CD4-positive, alpha-beta T cell (primary cell): ENCODE data around the gene MAPK11. TPM values are rescaled to one million over a fixed set of nuclear protein-coding genes. Genes with fewer than 3 reads are reported as not detected.

ENCODE experiments used
- ATAC-seq: fragments of 200-7000 bp; cut with Tn5 transposase; one replicate; pipeline ENCODE4 v1.10.0; 2022; ENCODE audit warnings: mild to moderate bottlenecking; ENCODE audit not compliant: poor library complexity
- CTCF ChIA-PET: fragments of 350-600 bp; sonication (Branson Sonifier 250); formaldehyde crosslinking; loops from one replicate; lab custom pipeline; 2021; ENCODE audit warnings: antibody characterized with exemption, inconsistent platforms; lab: Charles Lee
- POLR2A ChIA-PET: fragments of 350-600 bp; sonication (Branson Sonifier 250); formaldehyde crosslinking; loops from one replicate; lab custom pipeline; 2021; ENCODE audit warnings: antibody characterized with exemption, inconsistent platforms; lab: Charles Lee
- DNase-seq, 14 experiments: peaks; one replicate each; pipeline ENCODE4 v3.0.0-alpha.2; 2013 to 2020; ENCODE audit warnings: mixed read lengths in 2 of 14
- H3K27ac ChIP-seq, 2 donors: one replicate each; pipeline versions ENCODE4 v1.5.1 to v1.7.0; 2013; ENCODE audit warnings: low read length in 2 of 2, low read depth in 1 of 2, mild to moderate bottlenecking in 1 of 2
- H3K27me3 ChIP-seq, 2 experiments: 1 replicate in 1 of 2; 2 replicates in 1 of 2; pipeline versions ENCODE4 v1.6.1 to v1.7.0; 2013; ENCODE audit warnings: low read length in 2 of 2, control low read depth in 1 of 2, mild to moderate bottlenecking in 1 of 2, moderate library complexity in 1 of 2; ENCODE audit not compliant: insufficient read depth in 2 of 2, control insufficient read depth in 1 of 2
- H3K36me3 ChIP-seq: one replicate; pipeline ENCODE4 v1.6.1; 2013; ENCODE audit warnings: low read length, control low read depth; ENCODE audit not compliant: insufficient read depth
- H3K4me1 ChIP-seq: one replicate; pipeline ENCODE4 v1.6.1; 2013; ENCODE audit warnings: low read length, control low read depth; ENCODE audit not compliant: insufficient read depth
- H3K4me3 ChIP-seq: one replicate; pipeline ENCODE4 v1.5.1; 2013; ENCODE audit warnings: mild to moderate bottlenecking, low read length, moderate library complexity
- H3K9me3 ChIP-seq, 2 experiments: 1 replicate in 1 of 2; 2 replicates in 1 of 2; pipeline versions ENCODE4 v1.6.1 to v1.7.0; 2013; ENCODE audit warnings: low read length in 2 of 2, mild to moderate bottlenecking in 2 of 2, control low read depth in 1 of 2, moderate library complexity in 1 of 2; ENCODE audit not compliant: control insufficient read depth in 1 of 2, insufficient read depth in 1 of 2
- H3K27ac Mint-ChIP-seq: one replicate; pipeline ENCODE4 v1.8.0; 2020; ENCODE audit warnings: mixed read lengths
- H3K27me3 Mint-ChIP-seq: one replicate; pipeline ENCODE4 v1.8.0; 2021; ENCODE audit warnings: mixed read lengths
- H3K36me3 Mint-ChIP-seq: one replicate; pipeline ENCODE4 v1.8.0; 2021; ENCODE audit warnings: low read depth, mixed read lengths
- H3K4me1 Mint-ChIP-seq: one replicate; pipeline ENCODE4 v1.8.0; 2021; ENCODE audit warnings: low read depth, mixed read lengths
- H3K4me3 Mint-ChIP-seq: one replicate; pipeline ENCODE4 v1.8.0; 2020; ENCODE audit warnings: mild to moderate bottlenecking, mixed read lengths
- H3K9me3 Mint-ChIP-seq: one replicate; pipeline ENCODE4 v1.8.0; 2020; ENCODE audit warnings: mixed read lengths
- intact Hi-C, 2 experiments: fragments of 100-400 bp; cut with DNase I in 1 of 2; cut with micrococcal nuclease in 1 of 2; formaldehyde crosslinking; loops; one replicate each; pipeline versions ENCODE4 v1.15.1 to v1.9.0; 2023 to 2025; cut with DNase I, micrococcal nuclease
- total RNA-seq, 174 experiments: library from RNA in 2 of 174; stranded (reverse) in 2 of 174; gene quantifications; one replicate each; pipeline ENCODE4 v1.2.3 and lab custom pipeline; 2021 to 2026
- TF ChIP-seq, protein P1 (sequence below): fragments of 200-600 bp; IDR thresholded peaks from one replicate; pipeline ENCODE4 v1.8.0; 2022; ENCODE audit warnings: antibody characterized with exemption, mild to moderate bottlenecking

The MAPK11 gene
- total RNA-seq, 2 experiments from 2014 or later, result 4.2 to 4.9 TPM

DNA sequence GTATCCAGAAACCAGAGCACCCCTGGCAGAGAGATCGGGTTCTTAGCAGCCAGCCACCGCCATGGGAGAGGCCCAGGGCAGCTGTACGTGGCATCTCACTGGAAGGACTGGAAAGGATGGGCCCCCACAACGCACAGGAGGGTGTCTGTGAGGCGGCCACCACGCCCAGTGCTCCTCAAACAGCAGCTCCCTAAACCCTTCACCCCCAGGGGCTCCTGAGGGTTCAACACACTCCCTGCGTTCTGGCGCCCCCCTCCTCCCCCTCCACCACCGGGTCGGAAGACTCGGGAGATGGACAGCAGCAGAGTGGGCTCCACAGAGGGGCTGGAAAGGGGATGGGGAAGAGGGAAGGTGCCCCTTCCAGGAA is 9.8 kb downstream of the MAPK11 start:
- Histone ChIP-seq H3K36me3 (no peaks in the 10 kb centered on the region), H3K27me3 (peaks cover 23 to 29% of the 10 kb centered on the region in 2 experiments), H3K4me1 (peaks cover 22% of the 10 kb centered on the region), H3K27ac (no peak overlapping the region), H3K9me3 (peaks cover 0 to 19% of the 10 kb centered on the region in 2 experiments), H3K4me3 (no peak overlapping the region)
- H3K27ac Mint-ChIP-seq, result no peak overlapping the region
- ATAC-seq (no peak), DNase-seq (no peak)
- H3K4me3 Mint-ChIP-seq, result no peak overlapping the region
- H3K27me3 Mint-ChIP-seq, result peaks cover 24% of the 10 kb centered on the region
- H3K4me1 Mint-ChIP-seq, result peaks cover 7% of the 10 kb centered on the region
- H3K36me3 Mint-ChIP-seq, result no peaks in the 10 kb centered on the region
- ChIA-PET CTCF (no interaction called here), POLR2A (interaction anchor here (1.0 kb wide), 1 partner anchor 10 kb away, joined by 3 read pairs; no protein-coding TSS in a partner anchor)
- no peaks in the 10 kb centered on the region for H3K9me3 Mint-ChIP-seq
- TF ChIP-seq, protein P1, sequence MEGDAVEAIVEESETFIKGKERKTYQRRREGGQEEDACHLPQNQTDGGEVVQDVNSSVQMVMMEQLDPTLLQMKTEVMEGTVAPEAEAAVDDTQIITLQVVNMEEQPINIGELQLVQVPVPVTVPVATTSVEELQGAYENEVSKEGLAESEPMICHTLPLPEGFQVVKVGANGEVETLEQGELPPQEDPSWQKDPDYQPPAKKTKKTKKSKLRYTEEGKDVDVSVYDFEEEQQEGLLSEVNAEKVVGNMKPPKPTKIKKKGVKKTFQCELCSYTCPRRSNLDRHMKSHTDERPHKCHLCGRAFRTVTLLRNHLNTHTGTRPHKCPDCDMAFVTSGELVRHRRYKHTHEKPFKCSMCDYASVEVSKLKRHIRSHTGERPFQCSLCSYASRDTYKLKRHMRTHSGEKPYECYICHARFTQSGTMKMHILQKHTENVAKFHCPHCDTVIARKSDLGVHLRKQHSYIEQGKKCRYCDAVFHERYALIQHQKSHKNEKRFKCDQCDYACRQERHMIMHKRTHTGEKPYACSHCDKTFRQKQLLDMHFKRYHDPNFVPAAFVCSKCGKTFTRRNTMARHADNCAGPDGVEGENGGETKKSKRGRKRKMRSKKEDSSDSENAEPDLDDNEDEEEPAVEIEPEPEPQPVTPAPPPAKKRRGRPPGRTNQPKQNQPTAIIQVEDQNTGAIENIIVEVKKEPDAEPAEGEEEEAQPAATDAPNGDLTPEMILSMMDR, result no peak
- intact Hi-C loops, result no loop called here

DNA sequence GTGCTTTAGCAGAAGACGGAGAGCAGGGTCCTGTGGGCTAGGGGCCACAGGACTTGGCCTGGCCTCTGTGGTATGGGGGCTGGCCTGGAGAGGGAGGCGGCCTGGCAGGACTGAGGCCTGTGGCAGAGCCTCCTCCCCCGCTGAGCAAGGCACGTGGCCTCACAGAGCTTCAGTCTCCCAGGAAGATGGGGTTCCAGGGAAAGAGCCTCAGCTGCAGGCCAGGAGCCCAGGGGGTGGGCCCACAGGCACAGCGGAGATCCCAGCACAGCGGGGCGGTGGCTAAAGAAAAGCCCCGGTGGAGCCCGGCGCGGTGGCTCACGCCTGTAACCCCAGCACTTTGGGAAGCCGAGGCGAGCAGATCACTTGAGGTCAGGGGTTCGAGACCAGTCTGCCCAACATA is 10.9 kb downstream of the MAPK11 start:
- H3K36me3 ChIP-seq, result no peaks in the 10 kb centered on the region
- CTCF ChIA-PET, result no interaction called here
- intact Hi-C loops, result no loop called here
- H3K9me3 Mint-ChIP-seq, result no peaks in the 10 kb centered on the region
- DNase-seq (no peak), ATAC-seq (no peak)
- H3K27me3 ChIP-seq, result peaks cover 23 to 29% of the 10 kb centered on the region in 2 experiments
- H3K4me1 ChIP-seq, result peaks cover 22% of the 10 kb centered on the region
- peaks cover 0 to 19% of the 10 kb centered on the region in 2 experiments for H3K9me3 ChIP-seq
- no peak overlapping the region for H3K27ac ChIP-seq
- no peaks in the 10 kb centered on the region for H3K36me3 Mint-ChIP-seq
- no peak overlapping the region for H3K4me3 ChIP-seq
- peaks cover 18% of the 10 kb centered on the region for H3K27me3 Mint-ChIP-seq
- POLR2A ChIA-PET, result no interaction called here
- no peak overlapping the region for H3K4me3 Mint-ChIP-seq
- TF ChIP-seq, protein P1, result no peak
- no peak overlapping the region for H3K27ac Mint-ChIP-seq
- peaks cover 7% of the 10 kb centered on the region for H3K4me1 Mint-ChIP-seq

DNA sequence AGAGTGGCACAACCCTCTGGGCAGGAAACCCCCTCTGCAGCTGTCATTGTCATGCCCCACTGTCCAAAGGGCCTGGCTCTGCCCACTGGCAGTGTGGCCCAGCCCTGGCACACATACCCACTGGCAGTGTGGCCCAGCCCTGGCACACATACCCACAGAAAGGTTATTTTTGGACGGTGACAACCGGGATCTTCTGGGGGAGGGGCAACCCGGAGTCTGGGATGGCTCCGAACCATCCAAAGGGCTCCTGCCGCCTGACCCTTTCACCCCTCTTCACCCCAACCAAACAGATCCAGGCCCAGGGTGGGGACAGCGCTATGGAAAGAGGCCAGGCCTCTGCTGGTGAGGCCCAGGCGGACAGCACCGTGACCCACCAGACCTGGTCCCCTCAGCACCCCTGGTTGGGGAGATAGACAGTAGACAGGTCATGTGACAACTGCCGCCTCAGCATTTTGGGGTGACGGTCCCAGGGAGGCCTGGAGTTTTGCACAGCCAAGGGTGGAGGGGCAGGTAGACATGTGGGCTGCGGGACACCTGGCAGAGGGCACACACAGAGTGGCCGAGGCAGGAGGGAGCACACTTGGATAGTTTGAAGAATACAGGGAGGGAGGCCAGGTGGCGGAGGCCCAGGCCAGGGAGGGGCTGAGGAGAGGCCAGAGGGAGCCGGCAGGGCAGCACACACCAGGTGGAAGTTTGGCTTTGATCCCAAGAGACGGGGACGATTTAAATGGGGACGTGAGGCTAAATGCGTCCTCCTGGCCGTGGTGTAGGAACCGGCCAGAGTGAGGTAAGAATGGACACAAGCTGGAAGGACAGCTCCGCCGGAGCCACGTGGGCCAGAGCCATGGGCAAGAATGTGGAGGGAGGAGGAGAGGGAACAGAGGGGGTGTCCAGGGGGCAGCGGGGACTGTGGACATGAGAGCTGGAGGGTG is 11.6 kb downstream of the MAPK11 start:
- peaks cover 22 to 28% of the 10 kb centered on the region in 2 experiments for H3K27me3 ChIP-seq
- H3K4me1 ChIP-seq, result peaks cover 22% of the 10 kb centered on the region
- H3K27me3 Mint-ChIP-seq, result peaks cover 18% of the 10 kb centered on the region
- CTCF ChIA-PET, result no interaction called here
- no peak overlapping the region for H3K27ac ChIP-seq
- intact Hi-C loops, result no loop called here
- TF ChIP-seq, protein P1, result no peak
- no peak overlapping the region for H3K4me3 Mint-ChIP-seq
- peaks cover 0 to 19% of the 10 kb centered on the region in 2 experiments for H3K9me3 ChIP-seq
- peaks cover 7% of the 10 kb centered on the region for H3K4me1 Mint-ChIP-seq
- no peak overlapping the region for H3K4me3 ChIP-seq
- POLR2A ChIA-PET, result no interaction called here
- ATAC-seq (no peak), DNase-seq (no peak)
- no peak overlapping the region for H3K27ac Mint-ChIP-seq
- H3K9me3 Mint-ChIP-seq, result no peaks in the 10 kb centered on the region
- H3K36me3 ChIP-seq, result no peaks in the 10 kb centered on the region
- H3K36me3 Mint-ChIP-seq, result no peaks in the 10 kb centered on the region
